WTC11 (cell line): ENCODE measurements around the gene PTPRJ.
"Not testable (repeated sequence)": the region's sequence is repeated elsewhere in the genome, so short reads cannot be mapped to it uniquely, and the experiment has no call there.

Experiments
- CBFB ChIP-seq: sonication (generic); formaldehyde crosslinking; IDR thresholded peaks from 2 replicates; pipeline ENCODE4 v1.8.1; 2022; ENCODE audit warnings: mild to moderate bottlenecking, low read depth, missing genetic modification reagents
- IRF1 ChIP-seq: sonication (generic); formaldehyde crosslinking; IDR thresholded peaks from 2 replicates; pipeline ENCODE4 v1.8.0; 2023; ENCODE audit warnings: missing genetic modification reagents
- KAT7 ChIP-seq: sonication (generic); formaldehyde crosslinking; IDR thresholded peaks from 2 replicates; pipeline ENCODE4 v1.8.1; 2023; ENCODE audit warnings: missing genetic modification reagents, mild to moderate bottlenecking, borderline replicate concordance
- NFYB ChIP-seq: sonication (generic); formaldehyde crosslinking; conservative IDR thresholded peaks from 2 replicates; pipeline ENCODE4 v1.8.0; 2022; ENCODE audit warnings: low read depth, missing genetic modification reagents
- TEAD4 ChIP-seq: sonication (generic); formaldehyde crosslinking; IDR thresholded peaks from 2 replicates; pipeline ENCODE4 v1.8.0; 2022; ENCODE audit warnings: mild to moderate bottlenecking, missing genetic modification reagents
- USF2 ChIP-seq: sonication (generic); formaldehyde crosslinking; IDR thresholded peaks from 2 replicates; pipeline ENCODE4 v1.8.1; 2023; ENCODE audit warnings: mild to moderate bottlenecking, missing genetic modification reagents, moderate library complexity
- ZBTB43 ChIP-seq: sonication (generic); formaldehyde crosslinking; IDR thresholded peaks from 2 replicates; pipeline ENCODE4 v1.8.1; 2023; ENCODE audit warnings: mild to moderate bottlenecking, missing genetic modification reagents
- TF ChIP-seq, protein P1 (sequence below): fragments of 200-600 bp; IDR thresholded peaks from 2 replicates; pipeline ENCODE4 v1.8.0; 2022; ENCODE audit warnings: antibody characterized with exemption

- TF ChIP-seq, protein P1, sequence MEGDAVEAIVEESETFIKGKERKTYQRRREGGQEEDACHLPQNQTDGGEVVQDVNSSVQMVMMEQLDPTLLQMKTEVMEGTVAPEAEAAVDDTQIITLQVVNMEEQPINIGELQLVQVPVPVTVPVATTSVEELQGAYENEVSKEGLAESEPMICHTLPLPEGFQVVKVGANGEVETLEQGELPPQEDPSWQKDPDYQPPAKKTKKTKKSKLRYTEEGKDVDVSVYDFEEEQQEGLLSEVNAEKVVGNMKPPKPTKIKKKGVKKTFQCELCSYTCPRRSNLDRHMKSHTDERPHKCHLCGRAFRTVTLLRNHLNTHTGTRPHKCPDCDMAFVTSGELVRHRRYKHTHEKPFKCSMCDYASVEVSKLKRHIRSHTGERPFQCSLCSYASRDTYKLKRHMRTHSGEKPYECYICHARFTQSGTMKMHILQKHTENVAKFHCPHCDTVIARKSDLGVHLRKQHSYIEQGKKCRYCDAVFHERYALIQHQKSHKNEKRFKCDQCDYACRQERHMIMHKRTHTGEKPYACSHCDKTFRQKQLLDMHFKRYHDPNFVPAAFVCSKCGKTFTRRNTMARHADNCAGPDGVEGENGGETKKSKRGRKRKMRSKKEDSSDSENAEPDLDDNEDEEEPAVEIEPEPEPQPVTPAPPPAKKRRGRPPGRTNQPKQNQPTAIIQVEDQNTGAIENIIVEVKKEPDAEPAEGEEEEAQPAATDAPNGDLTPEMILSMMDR = not testable (repeated sequence)
- not testable (repeated sequence) for TF ChIP-seq CBFB (CRISPR knock-in tag); ZBTB43 (CRISPR knock-in tag); KAT7 (CRISPR knock-in tag); IRF1 (CRISPR knock-in tag); TEAD4 (CRISPR knock-in tag); USF2; NFYB (CRISPR knock-in tag)
Measured at GRCh38 chr11:47933797-47934196, 46.6 kb upstream of the PTPRJ start.
